Peyer's patch (tissue), 4 donors: ENCODE data around the gene IPMK.

Experiments
- CTCF ChIP-seq, 6 experiments: fragments of 450-650 bp in 4 of 6; fragments of 200-600 bp in 2 of 6; sonication (generic) in 1 of 6; IDR thresholded peaks; one replicate each; pipeline ENCODE4 v1.5.1; 2017 to 2019; ENCODE audit warnings: antibody characterized with exemption in 6 of 6, mild to moderate bottlenecking in 3 of 6, moderate library complexity in 1 of 6
- POLR2A ChIP-seq, 2 donors: fragments of 450-650 bp; IDR thresholded peaks; one replicate each; pipeline ENCODE4 v1.5.1; 2017; ENCODE audit warnings: antibody characterized with exemption in 2 of 2, mild to moderate bottlenecking in 2 of 2, moderate library complexity in 2 of 2

DNA sequence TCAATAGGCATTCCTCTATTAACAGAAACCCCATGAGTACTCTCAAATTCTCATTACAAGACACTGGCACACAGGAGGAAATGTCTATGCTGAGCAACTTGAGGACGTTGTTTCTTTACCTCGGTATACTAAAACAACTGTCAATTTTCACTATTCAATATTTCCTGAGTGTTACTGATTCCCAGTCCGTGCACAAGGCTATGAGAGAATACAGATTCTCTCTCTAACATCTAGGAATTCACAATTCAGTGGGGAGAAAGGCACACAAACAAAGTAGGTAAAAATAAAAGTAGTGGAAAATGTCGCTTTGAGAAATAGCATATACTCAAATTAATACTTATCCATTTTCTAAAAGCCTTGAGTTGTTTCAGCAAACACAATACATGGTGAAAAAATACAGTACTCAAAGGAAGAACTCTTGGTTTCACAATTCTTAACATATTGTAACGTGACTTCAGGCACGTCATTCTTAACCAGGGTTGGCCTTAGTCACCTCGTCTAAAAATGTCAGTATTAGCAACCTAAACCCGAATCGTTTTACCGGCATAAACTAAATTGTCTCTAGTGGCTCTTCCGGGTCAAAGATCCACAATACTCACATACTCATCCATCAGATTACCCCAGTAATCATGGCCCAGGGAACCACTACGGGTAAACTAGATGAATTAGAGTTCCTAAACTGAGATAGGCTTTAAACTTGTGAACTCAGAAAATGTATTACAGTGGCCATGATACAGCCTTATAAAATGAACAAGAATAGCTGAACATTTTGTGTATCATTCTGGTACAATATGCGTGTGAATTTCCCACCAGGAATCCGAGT, 1.5 kb downstream of the IPMK start:
- TF ChIP-seq CTCF (IDR thresholded peaks at IDR 0.05), result no peak
- TF ChIP-seq POLR2A (IDR thresholded peaks at IDR 0.05), result no peak
